ENCODE measurements around the gene CHRNB1.
A peak's percentile ranks its signal among the peaks of the same experiment; 100 is the strongest.

The CHRNB1 gene

DNA sequence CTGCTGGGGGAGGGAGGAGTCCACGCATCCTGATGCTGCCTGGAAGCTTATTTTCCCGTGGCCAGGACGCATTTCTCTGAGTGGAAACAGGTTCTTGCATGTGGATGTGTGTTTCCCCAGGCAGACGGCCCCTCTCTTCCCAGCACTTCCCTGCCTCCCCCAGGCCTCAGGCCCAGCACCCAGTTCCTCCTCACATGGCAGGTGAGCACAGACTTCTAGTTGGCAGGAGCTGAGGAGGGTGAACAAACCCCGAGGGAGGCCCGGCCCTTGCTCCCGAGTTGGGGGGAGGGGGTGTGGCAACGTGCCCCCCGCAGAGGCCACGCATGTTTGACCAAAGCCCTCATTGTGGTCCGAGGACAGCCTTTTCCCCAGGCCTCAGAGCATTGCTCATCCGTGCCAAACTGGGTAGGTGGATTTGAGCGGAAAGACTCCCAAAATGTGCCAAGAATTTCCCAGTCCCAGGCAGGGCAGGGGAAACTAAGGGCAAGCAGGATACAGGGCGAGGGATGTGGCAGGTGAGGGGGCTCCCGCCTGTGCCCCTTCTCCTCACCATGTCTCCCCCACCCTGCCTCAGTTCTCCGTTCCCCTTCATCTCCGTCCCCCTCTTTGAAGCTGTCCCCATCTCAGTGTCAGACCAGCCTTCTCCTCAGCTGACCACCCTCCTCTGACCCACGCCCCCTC, 26.2 kb upstream of the CHRNB1 start:
- Histone ChIP-seq H3K23ac (ENCODE audit: low read length) (no peak overlapping the region), H4K8ac (ENCODE audit: low read depth, low read length) (no peak overlapping the region), H3K4ac (ENCODE audit: low read depth, low read length) (no peak overlapping the region), H3K36me3 (ENCODE audit: control insufficient read depth, insufficient read depth, low read length) (no peaks in the 10 kb centered on the region), H3K27me3 (ENCODE audit: insufficient read depth, low read length, poor library complexity) (no peaks in the 10 kb centered on the region), H3K27ac (ENCODE audit: low read depth, low read length) (no peak overlapping the region), H3K4me3 (ENCODE audit: low read length) (no peak overlapping the region), H3K4me1 (ENCODE audit: control insufficient read depth, low read depth, low read length) (no peaks in the 10 kb centered on the region), H2BK15ac (replicated peaks; ENCODE audit: low read depth) (no peak overlapping the region), H3K18ac (ENCODE audit: low read length) (no peak overlapping the region), H3K56ac (ENCODE audit: low read length) (peak overlapping the region; percentile 10), H2BK120ac (ENCODE audit: low read depth, low read length) (no peak overlapping the region), H3K79me1 (ENCODE audit: low read length) (no peaks in the 10 kb centered on the region), H2AK5ac (ENCODE audit: low read length) (no peak overlapping the region), H4K5ac (ENCODE audit: low read length) (no peak overlapping the region), H2BK5ac (ENCODE audit: low read length) (no peak overlapping the region), H3K79me2 (ENCODE audit: control insufficient read depth, insufficient read depth, low read length) (no peaks in the 10 kb centered on the region), H3K4me2 (ENCODE audit: low read length) (no peak overlapping the region), H3K9ac (ENCODE audit: low read length) (no peak overlapping the region)
- DNase-seq: no peak
- no CpG with 5 or more reads among the region's 18 CpGs for WGBS (ENCODE audit: extremely low coverage, insufficient coverage, low lambda C conversion rate)

DNA sequence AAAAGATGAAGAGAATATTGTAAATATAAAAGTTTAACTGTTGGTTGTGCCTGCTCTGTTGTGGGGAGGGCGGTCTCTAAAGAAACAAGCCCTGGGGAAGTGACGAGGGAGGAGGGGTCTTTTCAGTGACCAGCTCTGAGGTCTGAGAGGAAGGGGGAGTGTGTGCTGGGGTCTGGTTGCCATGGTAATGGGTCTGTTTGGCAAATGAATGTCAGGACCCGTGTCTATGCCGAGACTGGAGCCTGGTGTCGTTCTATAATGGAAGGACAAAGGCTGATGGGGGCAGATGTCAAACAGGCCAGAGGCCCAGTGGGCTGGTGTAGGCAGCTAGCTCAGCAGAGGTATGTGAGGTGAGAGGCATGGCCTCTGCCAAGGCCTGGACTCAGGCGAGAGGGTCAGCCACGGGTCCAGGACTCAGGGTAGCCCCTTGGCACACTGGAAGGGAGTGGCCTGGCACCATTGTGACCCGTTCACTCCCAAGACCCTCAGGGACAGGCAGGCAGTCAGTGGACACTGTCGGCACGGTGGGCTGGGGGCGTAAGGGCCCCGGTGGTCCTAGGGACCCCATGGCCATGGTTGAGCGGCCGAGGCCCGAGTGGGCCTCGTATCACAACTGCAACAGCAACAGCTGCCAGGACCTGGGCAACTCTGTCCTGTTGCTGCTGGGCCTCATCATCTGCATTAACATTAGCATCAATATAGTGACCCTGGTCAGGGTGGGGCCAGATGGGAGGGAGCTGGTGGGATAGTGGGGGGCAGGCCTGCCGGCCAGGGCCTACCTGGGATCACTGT, 24.8 kb upstream of the CHRNB1 start, which contains the start of gene SPEM1:
Gene SPEM1, plus strand, starts transcription at position 506 of the 792 bp plus-strand sequence. Its CDS starts 61 bp downstream, at position 567.
- Histone ChIP-seq H2BK15ac (replicated peaks; ENCODE audit: low read depth) (no peak within 1 kb of the TSS), H3K56ac (ENCODE audit: low read length) (no peak within 1 kb of the TSS), H2BK5ac (ENCODE audit: low read length) (no peak within 1 kb of the TSS), H3K4me3 (ENCODE audit: low read length) (no peak within 1 kb of the TSS), H4K8ac (ENCODE audit: low read depth, low read length) (no peak within 1 kb of the TSS), H2AK5ac (ENCODE audit: low read length) (no peak within 1 kb of the TSS), H3K4ac (ENCODE audit: low read depth, low read length) (no peak within 1 kb of the TSS), H3K9ac (ENCODE audit: low read length) (no peak within 1 kb of the TSS), H3K4me2 (ENCODE audit: low read length) (no peak within 1 kb of the TSS), H3K36me3 (ENCODE audit: control insufficient read depth, insufficient read depth, low read length) (no peaks in the 10 kb centered on the region), H3K27ac (ENCODE audit: low read depth, low read length) (no peak within 1 kb of the TSS), H3K23ac (ENCODE audit: low read length) (no peak within 1 kb of the TSS), H3K27me3 (ENCODE audit: insufficient read depth, low read length, poor library complexity) (no peaks in the 10 kb centered on the region), H3K79me1 (ENCODE audit: low read length) (no peaks in the 10 kb centered on the region), H2BK120ac (ENCODE audit: low read depth, low read length) (no peak within 1 kb of the TSS), H3K18ac (ENCODE audit: low read length) (no peak within 1 kb of the TSS), H3K4me1 (ENCODE audit: control insufficient read depth, low read depth, low read length) (no peaks in the 10 kb centered on the region), H3K79me2 (ENCODE audit: control insufficient read depth, insufficient read depth, low read length) (no peaks in the 10 kb centered on the region), H4K5ac (ENCODE audit: low read length) (no peak within 1 kb of the TSS)
- WGBS (ENCODE audit: extremely low coverage, insufficient coverage, low lambda C conversion rate): no CpG with 5 or more reads among the region's 17 CpGs
- peak; percentile 58 for DNase-seq

DNA sequence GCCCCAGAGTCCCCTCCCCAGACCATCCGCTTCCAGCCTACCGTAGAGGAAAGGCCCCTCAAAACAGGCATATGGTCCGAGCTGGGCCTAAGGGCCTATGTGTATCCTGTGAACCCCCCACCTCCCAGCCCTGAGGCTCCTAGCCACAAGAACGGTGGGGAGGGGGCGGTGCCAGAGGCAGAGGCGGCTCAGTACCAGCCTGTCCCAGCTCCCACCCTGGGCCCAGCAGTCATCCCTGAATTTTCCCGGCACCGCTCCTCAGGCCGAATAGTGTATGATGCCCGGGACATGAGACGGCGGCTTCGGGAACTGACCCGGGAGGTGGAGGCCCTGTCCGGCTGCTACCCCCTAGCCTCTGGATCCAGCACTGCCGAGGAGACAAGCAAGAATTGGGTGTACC, 23.7 kb upstream of the CHRNB1 start:
- no peak overlapping the region for H3K4ac ChIP-seq (ENCODE audit: low read depth, low read length)
- DNase-seq: no peak
- H3K36me3 ChIP-seq (ENCODE audit: control insufficient read depth, insufficient read depth, low read length): no peaks in the 10 kb centered on the region
- no peak overlapping the region for H3K56ac ChIP-seq (ENCODE audit: low read length)
- H3K79me2 ChIP-seq (ENCODE audit: control insufficient read depth, insufficient read depth, low read length): no peaks in the 10 kb centered on the region
- H2BK15ac ChIP-seq (replicated peaks; ENCODE audit: low read depth): no peak overlapping the region
- H2AK5ac ChIP-seq (ENCODE audit: low read length): no peak overlapping the region
- no peak overlapping the region for H3K4me3 ChIP-seq (ENCODE audit: low read length)
- H2BK120ac ChIP-seq (ENCODE audit: low read depth, low read length): no peak overlapping the region
- no peaks in the 10 kb centered on the region for H3K27me3 ChIP-seq (ENCODE audit: insufficient read depth, low read length, poor library complexity)
- H3K23ac ChIP-seq (ENCODE audit: low read length): no peak overlapping the region
- H3K9ac ChIP-seq (ENCODE audit: low read length): no peak overlapping the region
- H4K5ac ChIP-seq (ENCODE audit: low read length): no peak overlapping the region
- no peak overlapping the region for H3K27ac ChIP-seq (ENCODE audit: low read depth, low read length)
- no peak overlapping the region for H3K18ac ChIP-seq (ENCODE audit: low read length)
- no peak overlapping the region for H3K4me2 ChIP-seq (ENCODE audit: low read length)
- no CpG with 5 or more reads among the region's 16 CpGs for WGBS (ENCODE audit: extremely low coverage, insufficient coverage, low lambda C conversion rate)
- no peak overlapping the region for H2BK5ac ChIP-seq (ENCODE audit: low read length)
- H4K8ac ChIP-seq (ENCODE audit: low read depth, low read length): no peak overlapping the region
- no peaks in the 10 kb centered on the region for H3K4me1 ChIP-seq (ENCODE audit: control insufficient read depth, low read depth, low read length)
- H3K79me1 ChIP-seq (ENCODE audit: low read length): no peaks in the 10 kb centered on the region

DNA sequence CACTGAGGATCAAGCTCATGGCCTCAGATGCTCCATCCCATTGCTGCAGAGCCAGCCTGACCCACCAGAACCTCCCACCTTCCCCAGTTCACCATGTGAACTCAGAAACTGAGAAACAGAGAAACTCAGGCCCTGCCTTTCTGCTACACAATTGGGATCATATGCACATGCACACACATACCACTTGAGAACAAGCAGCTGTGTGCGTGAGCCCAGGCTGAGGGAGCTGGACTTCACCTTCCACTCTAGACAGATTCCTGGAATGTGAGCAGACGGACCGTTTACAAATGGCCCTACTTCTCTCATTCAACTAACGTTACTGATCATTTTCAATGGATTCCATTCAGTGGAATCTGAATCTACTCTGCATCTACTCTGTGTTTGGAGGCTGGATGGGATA, 21.2 kb upstream of the CHRNB1 start:
- no peak overlapping the region for H3K23ac ChIP-seq (ENCODE audit: low read length)
- no peak overlapping the region for H2AK5ac ChIP-seq (ENCODE audit: low read length)
- no peaks in the 10 kb centered on the region for H3K4me1 ChIP-seq (ENCODE audit: control insufficient read depth, low read depth, low read length)
- H3K4me3 ChIP-seq (ENCODE audit: low read length): no peak overlapping the region
- no peak overlapping the region for H3K27ac ChIP-seq (ENCODE audit: low read depth, low read length)
- no peak overlapping the region for H3K56ac ChIP-seq (ENCODE audit: low read length)
- H2BK5ac ChIP-seq (ENCODE audit: low read length): no peak overlapping the region
- no peak overlapping the region for H3K4me2 ChIP-seq (ENCODE audit: low read length)
- no peak overlapping the region for H3K4ac ChIP-seq (ENCODE audit: low read depth, low read length)
- WGBS (ENCODE audit: extremely low coverage, insufficient coverage, low lambda C conversion rate): no CpG with 5 or more reads among the region's 4 CpGs
- no peak for DNase-seq
- H3K27me3 ChIP-seq (ENCODE audit: insufficient read depth, low read length, poor library complexity): no peaks in the 10 kb centered on the region
- H3K79me2 ChIP-seq (ENCODE audit: control insufficient read depth, insufficient read depth, low read length): no peaks in the 10 kb centered on the region
- no peak overlapping the region for H2BK15ac ChIP-seq (replicated peaks; ENCODE audit: low read depth)
- no peaks in the 10 kb centered on the region for H3K36me3 ChIP-seq (ENCODE audit: control insufficient read depth, insufficient read depth, low read length)
- no peak overlapping the region for H4K5ac ChIP-seq (ENCODE audit: low read length)
- no peaks in the 10 kb centered on the region for H3K79me1 ChIP-seq (ENCODE audit: low read length)
- no peak overlapping the region for H4K8ac ChIP-seq (ENCODE audit: low read depth, low read length)
- no peak overlapping the region for H3K18ac ChIP-seq (ENCODE audit: low read length)
- H2BK120ac ChIP-seq (ENCODE audit: low read depth, low read length): no peak overlapping the region
- H3K9ac ChIP-seq (ENCODE audit: low read length): no peak overlapping the region

DNA sequence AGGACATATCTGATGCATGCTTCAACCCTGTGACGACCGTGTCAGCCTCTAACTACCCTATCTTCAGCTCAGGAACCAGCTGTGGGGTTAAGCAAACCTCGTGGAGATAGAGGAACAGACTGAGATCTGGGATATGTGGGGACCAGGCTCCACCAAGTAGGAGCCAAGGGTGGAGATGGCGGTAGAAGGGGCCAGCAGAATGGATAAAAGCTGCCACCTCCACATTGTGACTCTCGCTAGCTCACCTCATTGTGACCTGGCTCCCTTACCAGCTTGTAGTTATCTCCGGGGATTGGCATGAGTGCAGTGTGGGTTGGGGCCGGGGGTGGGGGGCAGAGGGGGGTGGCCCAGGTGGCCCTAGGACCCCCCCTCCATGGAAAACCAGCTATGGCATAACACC, 19.5 kb upstream of the CHRNB1 start, which contains the start of gene SPEM2:
Gene SPEM2, plus strand, starts transcription at position 301 of the 400 bp plus-strand sequence. Its CDS starts 73 bp downstream, at position 374.
- Histone ChIP-seq H3K18ac (ENCODE audit: low read length) (no peak within 1 kb of the TSS), H3K4me2 (ENCODE audit: low read length) (no peak within 1 kb of the TSS), H3K23ac (ENCODE audit: low read length) (no peak within 1 kb of the TSS), H3K56ac (ENCODE audit: low read length) (no peak within 1 kb of the TSS), H3K27me3 (ENCODE audit: insufficient read depth, low read length, poor library complexity) (no peaks in the 10 kb centered on the region), H2BK15ac (replicated peaks; ENCODE audit: low read depth) (no peak within 1 kb of the TSS), H4K5ac (ENCODE audit: low read length) (no peak within 1 kb of the TSS), H2AK5ac (ENCODE audit: low read length) (no peak within 1 kb of the TSS), H2BK120ac (ENCODE audit: low read depth, low read length) (no peak within 1 kb of the TSS), H3K4me3 (ENCODE audit: low read length) (no peak within 1 kb of the TSS), H3K36me3 (ENCODE audit: control insufficient read depth, insufficient read depth, low read length) (no peaks in the 10 kb centered on the region), H3K4ac (ENCODE audit: low read depth, low read length) (no peak within 1 kb of the TSS), H3K79me2 (ENCODE audit: control insufficient read depth, insufficient read depth, low read length) (no peaks in the 10 kb centered on the region), H3K27ac (ENCODE audit: low read depth, low read length) (no peak within 1 kb of the TSS), H4K8ac (ENCODE audit: low read depth, low read length) (no peak within 1 kb of the TSS), H2BK5ac (ENCODE audit: low read length) (no peak within 1 kb of the TSS), H3K9ac (ENCODE audit: low read length) (no peak within 1 kb of the TSS), H3K4me1 (ENCODE audit: control insufficient read depth, low read depth, low read length) (no peaks in the 10 kb centered on the region), H3K79me1 (ENCODE audit: low read length) (no peaks in the 10 kb centered on the region)
- no peak for DNase-seq
- whole genome bisulfite sequencing (ENCODE audit: extremely low coverage, insufficient coverage, low lambda C conversion rate): no CpG with 5 or more reads among the region's 7 CpGs
